ENCODE results near the gene WNT3A.

GRCh38 chr1:228032041-228032440, 25.2 kb downstream of the WNT3A start:
- no peak for TF ChIP-seq POLR2A (IDR thresholded peaks at IDR 0.05)
- TF ChIP-seq CTCF (IDR thresholded peaks at IDR 0.05) = no peak
